Measurements from ENCODE around the gene ZW10.
"Not testable (repeated sequence)": the region's sequence is repeated elsewhere in the genome, so short reads cannot be mapped to it uniquely, and the experiment has no call there.

ZW10 gene, protein sequence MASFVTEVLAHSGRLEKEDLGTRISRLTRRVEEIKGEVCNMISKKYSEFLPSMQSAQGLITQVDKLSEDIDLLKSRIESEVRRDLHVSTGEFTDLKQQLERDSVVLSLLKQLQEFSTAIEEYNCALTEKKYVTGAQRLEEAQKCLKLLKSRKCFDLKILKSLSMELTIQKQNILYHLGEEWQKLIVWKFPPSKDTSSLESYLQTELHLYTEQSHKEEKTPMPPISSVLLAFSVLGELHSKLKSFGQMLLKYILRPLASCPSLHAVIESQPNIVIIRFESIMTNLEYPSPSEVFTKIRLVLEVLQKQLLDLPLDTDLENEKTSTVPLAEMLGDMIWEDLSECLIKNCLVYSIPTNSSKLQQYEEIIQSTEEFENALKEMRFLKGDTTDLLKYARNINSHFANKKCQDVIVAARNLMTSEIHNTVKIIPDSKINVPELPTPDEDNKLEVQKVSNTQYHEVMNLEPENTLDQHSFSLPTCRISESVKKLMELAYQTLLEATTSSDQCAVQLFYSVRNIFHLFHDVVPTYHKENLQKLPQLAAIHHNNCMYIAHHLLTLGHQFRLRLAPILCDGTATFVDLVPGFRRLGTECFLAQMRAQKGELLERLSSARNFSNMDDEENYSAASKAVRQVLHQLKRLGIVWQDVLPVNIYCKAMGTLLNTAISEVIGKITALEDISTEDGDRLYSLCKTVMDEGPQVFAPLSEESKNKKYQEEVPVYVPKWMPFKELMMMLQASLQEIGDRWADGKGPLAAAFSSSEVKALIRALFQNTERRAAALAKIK

DNA sequence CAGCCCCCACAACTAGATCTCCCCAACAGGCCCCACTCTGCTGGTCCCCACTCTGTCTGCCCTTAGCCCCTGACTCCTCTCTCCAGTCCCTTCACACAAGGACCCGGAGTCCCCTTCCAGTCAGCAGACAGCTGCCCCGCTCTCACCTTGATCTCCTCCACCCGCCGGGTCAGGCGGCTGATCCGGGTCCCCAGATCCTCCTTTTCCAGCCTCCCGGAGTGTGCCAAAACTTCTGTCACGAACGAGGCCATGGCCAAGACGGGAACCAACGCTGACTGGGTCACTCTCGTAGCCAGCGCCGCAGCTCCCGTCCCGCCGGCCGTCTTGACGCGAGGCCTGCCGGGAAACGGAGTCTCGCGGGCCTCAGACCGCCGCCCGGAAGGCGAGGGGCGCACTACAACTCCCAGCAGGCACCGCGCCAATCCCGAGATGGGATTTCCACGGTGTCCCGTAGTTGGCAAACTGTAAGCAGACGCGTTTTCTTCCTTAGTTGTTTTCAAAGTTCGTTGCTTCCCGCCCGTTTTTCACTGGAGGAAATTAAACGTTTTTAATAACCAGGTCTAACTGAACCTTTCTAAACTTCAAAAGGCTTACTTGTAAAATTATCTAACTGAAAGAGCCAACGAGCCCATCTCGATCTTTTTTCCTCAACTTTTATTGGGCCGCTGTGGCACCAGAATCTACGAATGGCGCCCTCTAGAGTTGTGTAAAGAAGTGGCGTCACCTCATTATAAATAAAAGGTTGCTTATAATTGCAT, at the start of gene ZW10:
Gene ZW10, minus strand, starts transcription at position 277 of the 758 bp plus-strand sequence. Its CDS starts 26 bp downstream, at position 251.
- TF ChIP-seq GATA1 (IDR thresholded peaks at IDR 0.05; ENCODE audit: low read depth, low read length) (no peak), POLR2A (IDR thresholded peaks at IDR 0.05; ENCODE audit: low read length) (peak; percentile 74)

DNA sequence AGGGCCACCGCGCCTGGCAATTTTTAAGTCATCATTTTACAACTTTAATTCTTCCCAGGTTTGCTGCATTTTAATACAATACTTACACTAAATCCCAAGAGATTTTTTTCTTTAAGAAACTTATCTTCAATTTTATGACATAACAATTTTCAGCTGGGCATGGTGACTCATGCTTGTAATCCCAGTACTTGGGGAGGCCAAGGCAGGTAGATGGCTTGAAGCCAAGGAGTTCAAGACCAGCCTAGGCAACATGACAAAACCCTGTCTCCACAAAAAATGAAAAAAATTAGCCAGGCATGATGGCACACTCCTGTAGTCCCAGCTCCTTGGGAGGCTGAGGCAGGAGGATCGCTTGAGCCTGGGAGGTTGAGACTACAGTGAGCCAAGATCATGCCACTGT, 44.9 kb upstream of the ZW10 start:
- peak in 1 of 2 experiments; percentile 21 for DNase-seq
- TF ChIP-seq POLR2A (IDR thresholded peaks at IDR 0.05; ENCODE audit: low read length) (no peak), GATA1 (IDR thresholded peaks at IDR 0.05; ENCODE audit: low read depth, low read length) (no peak)

More for the DNA sequence above, at the start of gene ZW10:
- DNase-seq: peak; percentile 96 to 97

DNA sequence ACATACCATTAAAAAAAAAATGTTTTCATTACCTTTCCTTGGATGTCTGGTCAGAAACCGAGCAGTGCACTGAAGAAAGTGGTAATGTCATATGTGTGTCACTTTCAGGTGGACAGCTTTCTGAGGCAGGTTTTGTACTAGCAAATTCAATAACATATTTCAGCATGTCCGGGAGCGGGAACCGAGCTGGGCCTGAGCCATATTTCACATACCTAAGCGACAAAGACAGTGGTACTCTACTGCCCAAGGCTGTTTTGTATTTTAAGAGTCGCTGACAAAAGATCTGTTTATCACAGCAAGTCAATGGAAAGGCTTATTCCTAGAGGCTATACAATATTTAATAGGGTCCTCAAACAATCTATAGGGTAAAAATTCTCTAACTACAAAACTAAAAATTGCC, 44.1 kb upstream of the ZW10 start:
- TF ChIP-seq POLR2A (IDR thresholded peaks at IDR 0.05; ENCODE audit: low read length): no peak
- TF ChIP-seq GATA1 (IDR thresholded peaks at IDR 0.05; ENCODE audit: low read depth, low read length): no peak
- DNase-seq: no peak

GRCh38 chr11:113817162-113817561, 43.7 kb upstream of the ZW10 start:
- TF ChIP-seq GATA1 (IDR thresholded peaks at IDR 0.05; ENCODE audit: low read depth, low read length): no peak
- no peak for TF ChIP-seq POLR2A (IDR thresholded peaks at IDR 0.05; ENCODE audit: low read length)
- DNase-seq: no peak

DNA sequence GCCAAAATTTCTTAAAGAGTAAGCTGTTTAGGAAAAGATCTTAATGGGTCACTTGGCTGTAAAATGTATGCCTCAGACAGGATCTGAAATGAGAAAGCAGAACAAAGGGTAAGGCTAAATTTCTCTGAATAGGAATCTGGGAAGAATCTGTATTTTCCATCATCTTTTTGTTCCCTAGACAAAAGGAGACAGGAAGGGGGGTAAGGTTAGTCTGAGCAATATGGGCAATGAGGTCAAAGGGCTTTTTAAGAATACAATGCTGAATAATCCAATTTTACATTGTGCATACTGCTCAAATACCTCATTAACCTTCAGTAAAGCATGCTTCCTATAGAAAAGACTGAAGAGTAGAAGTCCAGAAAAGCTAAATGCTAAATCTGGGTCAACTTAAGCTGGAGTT, 40.7 kb upstream of the ZW10 start:
- DNase-seq: no peak

GRCh38 chr11:113808931-113809330, 35.4 kb upstream of the ZW10 start:
- no peak for TF ChIP-seq POLR2A (IDR thresholded peaks at IDR 0.05; ENCODE audit: low read length)
- no peak for TF ChIP-seq GATA1 (IDR thresholded peaks at IDR 0.05; ENCODE audit: low read depth, low read length)
- DNase-seq: no peak

More for the DNA sequence above, 40.7 kb upstream of the ZW10 start:
- TF ChIP-seq POLR2A (IDR thresholded peaks at IDR 0.05; ENCODE audit: low read length): no peak
- TF ChIP-seq GATA1 (IDR thresholded peaks at IDR 0.05; ENCODE audit: low read depth, low read length): no peak

DNA sequence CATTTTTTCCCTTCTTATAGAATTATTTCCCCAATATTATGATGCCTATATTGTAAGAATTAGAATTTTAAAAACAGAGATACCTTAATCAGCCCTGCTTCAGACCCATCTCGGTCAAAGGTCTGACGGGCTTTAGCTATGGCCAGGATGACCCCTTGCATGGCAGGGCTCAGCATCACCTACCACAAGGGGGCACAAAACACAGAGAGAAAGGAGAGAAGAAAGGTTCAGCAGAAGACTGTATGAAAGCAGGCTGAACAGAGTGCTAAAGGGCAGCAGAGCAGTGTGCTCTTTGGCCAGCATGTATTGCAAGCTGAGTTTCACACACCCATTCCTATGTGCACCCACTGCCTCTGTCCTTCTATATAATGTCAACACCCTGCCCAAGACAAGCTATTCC, 32.9 kb upstream of the ZW10 start:
- peak; percentile 32 to 49 for DNase-seq
- no peak for TF ChIP-seq GATA1 (IDR thresholded peaks at IDR 0.05; ENCODE audit: low read depth, low read length)
- no peak for TF ChIP-seq POLR2A (IDR thresholded peaks at IDR 0.05; ENCODE audit: low read length)

- DNase-seq: no peak
Measured at GRCh38 chr11:113805640-113806039, 32.1 kb upstream of the ZW10 start.

DNA sequence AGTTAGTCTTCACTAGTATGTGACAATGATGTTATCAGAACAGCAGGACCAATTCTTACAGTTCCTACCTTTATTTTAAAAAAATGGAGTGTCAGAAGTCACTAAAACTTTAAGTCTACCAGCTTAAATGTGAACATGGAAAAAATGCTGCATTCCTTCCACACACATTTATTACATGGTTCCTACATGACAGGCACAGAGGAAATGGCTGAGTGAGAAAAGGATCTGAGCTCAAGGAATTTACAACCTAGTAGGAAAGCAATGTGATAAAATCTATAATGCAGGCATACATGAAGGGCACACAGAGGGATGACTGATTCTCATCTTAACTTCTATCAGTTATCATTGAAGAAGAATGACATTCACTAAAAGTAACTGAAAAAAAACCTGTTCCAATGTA, 29.1 kb upstream of the ZW10 start:
- no peak for DNase-seq
- TF ChIP-seq POLR2A (IDR thresholded peaks at IDR 0.05; ENCODE audit: low read length) (no peak), GATA1 (IDR thresholded peaks at IDR 0.05; ENCODE audit: low read depth, low read length) (no peak)

More at GRCh38 chr11:113805640-113806039, 32.1 kb upstream of the ZW10 start:
- TF ChIP-seq GATA1 (IDR thresholded peaks at IDR 0.05; ENCODE audit: low read depth, low read length) (no peak), POLR2A (IDR thresholded peaks at IDR 0.05; ENCODE audit: low read length) (no peak)

DNA sequence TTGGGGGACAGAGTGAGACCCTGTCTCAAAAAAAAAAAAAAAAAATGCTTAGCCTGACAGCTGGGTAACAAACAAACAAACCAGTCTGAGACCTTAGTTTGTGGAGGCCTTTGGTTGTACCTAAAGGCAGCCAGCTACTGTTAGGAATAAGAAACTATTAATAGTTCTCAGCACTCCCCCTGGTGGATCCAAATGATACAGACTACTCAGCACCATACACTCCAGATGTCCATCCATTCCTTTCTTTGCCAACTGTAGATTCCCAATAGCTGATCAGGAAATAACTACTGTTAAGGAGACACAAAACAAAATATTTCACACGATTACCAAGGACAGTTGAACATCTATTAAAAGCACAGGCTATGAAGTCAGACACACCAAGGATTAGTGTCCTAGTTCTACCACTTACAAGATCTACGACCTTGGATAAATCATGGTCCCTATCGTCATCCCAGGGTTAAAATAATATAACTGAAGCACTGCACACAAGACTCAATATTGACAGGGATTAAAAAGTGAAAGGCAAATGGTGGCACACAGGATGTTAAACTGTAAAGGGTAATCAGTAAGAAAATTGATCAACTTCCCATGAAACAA, 23.3 kb upstream of the ZW10 start:
- TF ChIP-seq POLR2A (IDR thresholded peaks at IDR 0.05; ENCODE audit: low read length): no peak
- no peak for TF ChIP-seq GATA1 (IDR thresholded peaks at IDR 0.05; ENCODE audit: low read depth, low read length)
- DNase-seq: peak; percentile 27 to 57

DNA sequence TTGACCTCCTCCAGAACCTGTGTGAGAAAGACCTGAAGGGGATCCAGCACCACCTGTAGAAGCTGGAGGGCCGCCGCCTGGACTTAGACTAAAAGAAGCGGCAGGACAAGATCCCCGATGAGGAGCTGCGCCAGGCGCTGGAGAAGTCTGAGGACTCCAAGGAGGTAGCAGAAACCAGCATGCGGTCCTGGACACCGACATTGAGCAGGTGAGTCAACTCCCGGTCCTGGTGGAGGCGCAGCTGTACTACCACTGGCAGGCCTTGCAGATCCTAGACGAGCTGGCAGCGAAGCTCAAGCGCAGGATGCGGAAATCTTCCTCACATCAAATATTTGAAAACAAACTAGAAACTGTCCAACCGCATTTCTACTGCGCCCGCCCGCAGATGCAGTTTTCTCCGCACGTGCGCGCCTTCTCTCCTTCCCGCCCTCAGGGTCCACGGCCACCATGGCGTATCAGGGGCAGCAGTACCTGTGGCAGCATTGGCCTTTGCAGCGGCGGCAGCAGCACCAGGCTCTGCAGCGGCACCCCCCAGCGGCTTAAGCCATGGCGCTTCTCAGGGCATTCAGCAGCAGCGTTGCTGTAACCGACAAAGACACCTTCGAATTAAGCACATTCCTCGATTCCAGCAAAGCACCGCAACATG, 16.3 kb upstream of the ZW10 start:
- no peak for TF ChIP-seq POLR2A (IDR thresholded peaks at IDR 0.05; ENCODE audit: low read length)
- no peak for TF ChIP-seq GATA1 (IDR thresholded peaks at IDR 0.05; ENCODE audit: low read depth, low read length)
- DNase-seq: no peak

- DNase-seq: not testable (repeated sequence)
Measured at GRCh38 chr11:113789016-113789415, 15.5 kb upstream of the ZW10 start.

- no peak for DNase-seq
- TF ChIP-seq GATA1 (IDR thresholded peaks at IDR 0.05; ENCODE audit: low read depth, low read length): no peak
- TF ChIP-seq POLR2A (IDR thresholded peaks at IDR 0.05; ENCODE audit: low read length): no peak
Measured at GRCh38 chr11:113782134-113782533, 8.6 kb upstream of the ZW10 start.

Measured in erythroblast (primary cell).